Measurements from ENCODE around the gene CDYL.

CDYL gene

GRCh38 chr6:4756247-4756646, 20.0 kb upstream of the CDYL start:
- no peaks in the 10 kb centered on the region for H3K36me3 ChIP-seq (ENCODE audit: control insufficient read depth, insufficient read depth, low read length)
- H3K4me3 ChIP-seq (ENCODE audit: low read depth, low read length), result no peak overlapping the region
- no peaks in the 10 kb centered on the region for H3K9me3 ChIP-seq (ENCODE audit: control insufficient read depth, low read length)
- H3K27me3 ChIP-seq (ENCODE audit: control insufficient read depth, insufficient read depth, low read length), result no peaks in the 10 kb centered on the region
- H3K4me1 ChIP-seq, result no peaks in the 10 kb centered on the region
- no peak overlapping the region for H3K4me2 ChIP-seq (ENCODE audit: low read length)
- H3K27ac ChIP-seq, result no peak overlapping the region
- no peak for TF ChIP-seq CTCF (IDR thresholded peaks at IDR 0.05)
- no peaks in the 10 kb centered on the region for H3K79me2 ChIP-seq
- peak overlapping the region; percentile 19 for H2AFZ ChIP-seq
- no peak overlapping the region for H3K9ac ChIP-seq

GRCh38 chr6:4759997-4760396, 16.2 kb upstream of the CDYL start:
- no peak overlapping the region for H2AFZ ChIP-seq
- no peaks in the 10 kb centered on the region for H3K79me2 ChIP-seq
- TF ChIP-seq CTCF (IDR thresholded peaks at IDR 0.05), result no peak
- H3K4me1 ChIP-seq, result no peaks in the 10 kb centered on the region
- H3K9me3 ChIP-seq (ENCODE audit: control insufficient read depth, low read length), result no peaks in the 10 kb centered on the region
- no peak overlapping the region for H3K27ac ChIP-seq
- H3K9ac ChIP-seq, result no peak overlapping the region
- H3K4me2 ChIP-seq (ENCODE audit: low read length), result no peak overlapping the region
- no peak overlapping the region for H3K4me3 ChIP-seq (ENCODE audit: low read depth, low read length)
- no peaks in the 10 kb centered on the region for H3K36me3 ChIP-seq (ENCODE audit: control insufficient read depth, insufficient read depth, low read length)
- no peaks in the 10 kb centered on the region for H3K27me3 ChIP-seq (ENCODE audit: control insufficient read depth, insufficient read depth, low read length)

GRCh38 chr6:4760773-4761172, 15.4 kb upstream of the CDYL start:
- H2AFZ ChIP-seq, result no peak overlapping the region
- no peak overlapping the region for H3K27ac ChIP-seq
- H3K4me2 ChIP-seq (ENCODE audit: low read length), result no peak overlapping the region
- H3K27me3 ChIP-seq (ENCODE audit: control insufficient read depth, insufficient read depth, low read length), result no peaks in the 10 kb centered on the region
- no peaks in the 10 kb centered on the region for H3K9me3 ChIP-seq (ENCODE audit: control insufficient read depth, low read length)
- no peaks in the 10 kb centered on the region for H3K4me1 ChIP-seq
- H3K79me2 ChIP-seq, result no peaks in the 10 kb centered on the region
- H3K36me3 ChIP-seq (ENCODE audit: control insufficient read depth, insufficient read depth, low read length), result no peaks in the 10 kb centered on the region
- no peak overlapping the region for H3K4me3 ChIP-seq (ENCODE audit: low read depth, low read length)
- no peak overlapping the region for H3K9ac ChIP-seq
- no peak for TF ChIP-seq CTCF (IDR thresholded peaks at IDR 0.05)

GRCh38 chr6:4762294-4762693, 13.9 kb upstream of the CDYL start:
- Histone ChIP-seq H3K79me2 (no peaks in the 10 kb centered on the region), H3K27ac (no peak overlapping the region), H3K9me3 (ENCODE audit: control insufficient read depth, low read length) (no peaks in the 10 kb centered on the region), H3K4me2 (ENCODE audit: low read length) (no peak overlapping the region), H3K4me3 (ENCODE audit: low read depth, low read length) (no peak overlapping the region), H3K36me3 (ENCODE audit: control insufficient read depth, insufficient read depth, low read length) (no peaks in the 10 kb centered on the region), H3K27me3 (ENCODE audit: control insufficient read depth, insufficient read depth, low read length) (no peaks in the 10 kb centered on the region), H3K4me1 (no peaks in the 10 kb centered on the region), H2AFZ (no peak overlapping the region), H3K9ac (no peak overlapping the region)
- no peak for TF ChIP-seq CTCF (IDR thresholded peaks at IDR 0.05)

- Histone ChIP-seq H3K4me1 (no peaks in the 10 kb centered on the region), H3K4me3 (ENCODE audit: low read depth, low read length) (no peak overlapping the region), H3K79me2 (no peaks in the 10 kb centered on the region), H2AFZ (no peak overlapping the region), H3K4me2 (ENCODE audit: low read length) (no peak overlapping the region), H3K9me3 (ENCODE audit: control insufficient read depth, low read length) (no peaks in the 10 kb centered on the region), H3K9ac (no peak overlapping the region), H3K27me3 (ENCODE audit: control insufficient read depth, insufficient read depth, low read length) (no peaks in the 10 kb centered on the region), H3K36me3 (ENCODE audit: control insufficient read depth, insufficient read depth, low read length) (no peaks in the 10 kb centered on the region), H3K27ac (no peak overlapping the region)
- no peak for TF ChIP-seq CTCF (IDR thresholded peaks at IDR 0.05)
Measured at GRCh38 chr6:4763921-4764320, 12.3 kb upstream of the CDYL start.
